Testis (tissue), 2 donors: Measurements from ENCODE around the gene ARF5.
A peak's percentile ranks its signal among the peaks of the same experiment; 100 is the strongest.

Experiments
- POLR2A ChIP-seq: fragments of 450-650 bp; IDR thresholded peaks from one replicate; pipeline ENCODE4 v1.6.1; 2017; ENCODE audit warnings: antibody characterized with exemption, mild to moderate bottlenecking, moderate library complexity
- TF ChIP-seq, protein P1 (sequence below), 3 experiments: fragments of 450-650 bp in 2 of 3; fragments of 200-600 bp in 1 of 3; sonication (generic) in 1 of 3; IDR thresholded peaks; one replicate each; pipeline ENCODE4 v1.5.1; 2016 to 2019; ENCODE audit warnings: antibody characterized with exemption in 3 of 3, mild to moderate bottlenecking in 2 of 3, moderate library complexity in 1 of 3

DNA sequence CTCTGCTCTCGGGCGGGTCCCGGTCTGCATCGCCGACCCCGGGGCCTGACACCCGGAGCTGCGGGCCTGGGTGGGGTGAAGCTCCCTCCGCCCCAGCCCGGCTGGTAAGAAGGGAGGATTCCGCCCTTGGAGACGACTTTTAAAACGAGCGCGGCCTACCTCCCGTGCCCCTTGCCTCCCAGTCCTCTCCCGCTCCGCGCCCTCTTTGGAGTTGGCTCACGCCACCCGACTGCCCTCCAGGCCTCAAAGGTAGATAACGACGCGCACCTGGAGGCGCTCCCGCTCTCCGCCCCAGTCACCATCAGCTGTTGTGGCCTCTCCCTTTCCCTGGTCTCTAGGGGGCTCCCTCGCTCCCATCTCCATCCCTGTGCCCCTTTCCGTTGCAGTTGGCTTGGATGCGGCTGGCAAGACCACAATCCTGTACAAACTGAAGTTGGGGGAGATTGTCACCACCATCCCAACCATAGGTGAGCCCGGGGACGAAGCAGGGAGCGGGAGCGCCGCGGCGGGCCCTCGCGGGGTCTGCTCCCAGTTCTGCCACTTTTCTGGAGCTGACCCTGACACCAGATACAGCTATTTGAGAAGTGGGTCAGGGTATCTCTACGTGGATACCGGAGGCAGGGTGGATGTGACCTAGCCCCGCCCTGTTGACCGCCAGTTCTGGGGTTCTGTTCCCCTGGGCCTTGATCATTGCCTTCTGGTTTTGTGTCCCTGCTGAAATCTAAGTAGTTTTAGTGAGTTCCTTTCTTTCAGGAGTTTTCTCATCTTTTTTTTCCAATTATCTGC, 679 bp downstream of the ARF5 start:
- no peak for TF ChIP-seq POLR2A
- TF ChIP-seq, protein P1, sequence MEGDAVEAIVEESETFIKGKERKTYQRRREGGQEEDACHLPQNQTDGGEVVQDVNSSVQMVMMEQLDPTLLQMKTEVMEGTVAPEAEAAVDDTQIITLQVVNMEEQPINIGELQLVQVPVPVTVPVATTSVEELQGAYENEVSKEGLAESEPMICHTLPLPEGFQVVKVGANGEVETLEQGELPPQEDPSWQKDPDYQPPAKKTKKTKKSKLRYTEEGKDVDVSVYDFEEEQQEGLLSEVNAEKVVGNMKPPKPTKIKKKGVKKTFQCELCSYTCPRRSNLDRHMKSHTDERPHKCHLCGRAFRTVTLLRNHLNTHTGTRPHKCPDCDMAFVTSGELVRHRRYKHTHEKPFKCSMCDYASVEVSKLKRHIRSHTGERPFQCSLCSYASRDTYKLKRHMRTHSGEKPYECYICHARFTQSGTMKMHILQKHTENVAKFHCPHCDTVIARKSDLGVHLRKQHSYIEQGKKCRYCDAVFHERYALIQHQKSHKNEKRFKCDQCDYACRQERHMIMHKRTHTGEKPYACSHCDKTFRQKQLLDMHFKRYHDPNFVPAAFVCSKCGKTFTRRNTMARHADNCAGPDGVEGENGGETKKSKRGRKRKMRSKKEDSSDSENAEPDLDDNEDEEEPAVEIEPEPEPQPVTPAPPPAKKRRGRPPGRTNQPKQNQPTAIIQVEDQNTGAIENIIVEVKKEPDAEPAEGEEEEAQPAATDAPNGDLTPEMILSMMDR (IDR thresholded peaks at IDR 0.05): peak in 1 of 3 experiments; percentile 12
